Neutrophil (primary cell): ENCODE results near the gene MRPS11.

Experiments
- H3K27ac ChIP-seq: fragments of 200-600 bp; sonication (generic); 2 replicates; pipeline ENCODE4 v1.5.1; 2016; ENCODE audit warnings: mild to moderate bottlenecking, moderate library complexity
- H3K27me3 ChIP-seq: fragments of 200-600 bp; sonication (generic); 2 replicates; pipeline ENCODE4 v1.6.0; 2016; ENCODE audit warnings: mild to moderate bottlenecking
- H3K36me3 ChIP-seq: fragments of 200-600 bp; sonication (generic); 2 replicates; pipeline ENCODE4 v1.5.1; 2017
- H3K4me1 ChIP-seq, 2 experiments: fragments of 200-600 bp in 1 of 2; sonication (generic) in 1 of 2; 1 replicate in 1 of 2; 2 replicates in 1 of 2; pipeline versions ENCODE4 v1.5.1 to v1.6.1; 2013 to 2016; ENCODE audit warnings: low read depth in 1 of 2, low read length in 1 of 2, mild to moderate bottlenecking in 1 of 2, moderate library complexity in 1 of 2; ENCODE audit not compliant: control insufficient read depth in 1 of 2, insufficient read depth in 1 of 2
- H3K4me3 ChIP-seq, 2 experiments: fragments of 200-600 bp in 1 of 2; sonication (generic) in 1 of 2; 1 replicate in 1 of 2; 2 replicates in 1 of 2; pipeline ENCODE4 v1.5.1; 2013 to 2016; ENCODE audit warnings: low read depth in 1 of 2, low read length in 1 of 2, mild to moderate bottlenecking in 1 of 2, moderate library complexity in 1 of 2
- H3K9me3 ChIP-seq: fragments of 200-600 bp; sonication (generic); 2 replicates; pipeline ENCODE4 v1.5.1; 2016
- TF ChIP-seq, protein P1 (sequence below): fragments of 200-600 bp; sonication (generic); IDR thresholded peaks from 2 replicates; pipeline ENCODE4 v1.5.1; 2016; ENCODE audit warnings: antibody characterized with exemption

Gene MRPS11

DNA sequence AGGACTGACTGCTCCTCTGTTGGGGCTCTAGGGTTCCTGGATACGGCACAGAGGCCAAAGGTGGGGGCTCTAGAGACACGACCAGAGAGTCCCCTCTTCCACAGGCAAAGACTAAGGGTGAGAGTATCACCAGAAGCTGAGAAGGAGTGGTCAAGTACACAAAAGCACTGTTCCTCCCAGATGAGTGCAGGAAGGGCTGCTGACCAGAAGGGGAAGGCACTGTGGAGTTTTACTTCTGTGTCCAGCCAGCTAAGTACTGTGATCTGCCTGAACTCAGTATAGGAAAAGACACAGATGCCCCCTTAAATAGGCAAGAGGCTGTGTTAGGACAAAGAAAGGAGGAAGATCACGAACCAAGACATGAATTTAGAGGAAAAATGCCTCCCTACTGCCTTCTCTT is 11.7 kb downstream of the MRPS11 start:
- Histone ChIP-seq H3K27me3 (no peaks in the 10 kb centered on the region), H3K4me3 (no peak overlapping the region), H3K9me3 (no peaks in the 10 kb centered on the region), H3K36me3 (peaks cover 43% of the 10 kb centered on the region), H3K4me1 (no peaks in the 10 kb centered on the region), H3K27ac (no peak overlapping the region)
- TF ChIP-seq, protein P1, sequence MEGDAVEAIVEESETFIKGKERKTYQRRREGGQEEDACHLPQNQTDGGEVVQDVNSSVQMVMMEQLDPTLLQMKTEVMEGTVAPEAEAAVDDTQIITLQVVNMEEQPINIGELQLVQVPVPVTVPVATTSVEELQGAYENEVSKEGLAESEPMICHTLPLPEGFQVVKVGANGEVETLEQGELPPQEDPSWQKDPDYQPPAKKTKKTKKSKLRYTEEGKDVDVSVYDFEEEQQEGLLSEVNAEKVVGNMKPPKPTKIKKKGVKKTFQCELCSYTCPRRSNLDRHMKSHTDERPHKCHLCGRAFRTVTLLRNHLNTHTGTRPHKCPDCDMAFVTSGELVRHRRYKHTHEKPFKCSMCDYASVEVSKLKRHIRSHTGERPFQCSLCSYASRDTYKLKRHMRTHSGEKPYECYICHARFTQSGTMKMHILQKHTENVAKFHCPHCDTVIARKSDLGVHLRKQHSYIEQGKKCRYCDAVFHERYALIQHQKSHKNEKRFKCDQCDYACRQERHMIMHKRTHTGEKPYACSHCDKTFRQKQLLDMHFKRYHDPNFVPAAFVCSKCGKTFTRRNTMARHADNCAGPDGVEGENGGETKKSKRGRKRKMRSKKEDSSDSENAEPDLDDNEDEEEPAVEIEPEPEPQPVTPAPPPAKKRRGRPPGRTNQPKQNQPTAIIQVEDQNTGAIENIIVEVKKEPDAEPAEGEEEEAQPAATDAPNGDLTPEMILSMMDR: no peak

DNA sequence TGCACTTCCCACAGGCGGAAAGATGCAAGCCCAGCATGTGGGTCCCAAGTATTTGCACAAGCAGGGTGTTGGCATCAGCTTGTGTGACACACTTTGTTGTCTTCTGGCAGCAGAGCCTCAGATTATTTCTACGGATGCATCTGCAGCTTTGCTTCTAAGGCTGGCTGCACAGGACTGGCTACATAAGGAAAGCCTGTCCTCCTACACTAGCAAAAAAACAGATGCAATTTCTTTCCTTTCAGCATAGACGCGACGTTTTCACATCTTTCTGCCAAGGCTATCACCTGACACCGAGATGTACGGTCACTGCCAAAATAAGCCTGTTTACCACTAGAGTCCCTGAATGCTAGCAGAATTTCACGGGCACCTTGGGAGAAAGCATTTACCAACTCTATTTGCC is 13.5 kb downstream of the MRPS11 start:
- TF ChIP-seq, protein P1: no peak
- H3K27me3 ChIP-seq: no peaks in the 10 kb centered on the region
- no peaks in the 10 kb centered on the region for H3K4me1 ChIP-seq
- H3K4me3 ChIP-seq: no peak overlapping the region
- no peak overlapping the region for H3K27ac ChIP-seq
- peaks cover 25% of the 10 kb centered on the region for H3K36me3 ChIP-seq
- H3K9me3 ChIP-seq: no peaks in the 10 kb centered on the region

DNA sequence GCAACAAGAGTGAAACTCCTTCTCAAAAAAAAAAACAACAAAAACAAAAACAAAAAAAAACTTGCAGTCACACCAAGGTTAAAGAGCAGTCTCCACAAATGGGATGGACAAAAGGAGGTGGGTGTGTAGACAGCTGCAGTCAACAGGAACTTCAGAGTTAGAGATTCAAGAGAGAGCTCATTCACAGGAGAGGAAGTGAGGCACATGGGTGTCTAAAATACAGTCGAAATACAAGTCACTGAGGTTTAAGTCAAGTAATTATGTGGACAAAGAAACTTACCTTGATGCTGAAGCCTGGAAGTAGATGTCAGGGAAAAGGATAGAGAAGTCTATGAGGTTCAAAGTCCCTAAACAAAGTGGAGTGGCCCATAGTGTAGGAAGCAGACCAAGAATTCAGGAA is 14.8 kb downstream of the MRPS11 start:
- H3K27me3 ChIP-seq: no peaks in the 10 kb centered on the region
- H3K4me1 ChIP-seq: no peaks in the 10 kb centered on the region
- H3K4me3 ChIP-seq: no peak overlapping the region
- H3K36me3 ChIP-seq: peaks cover 14% of the 10 kb centered on the region
- H3K9me3 ChIP-seq: no peaks in the 10 kb centered on the region
- no peak overlapping the region for H3K27ac ChIP-seq
- TF ChIP-seq, protein P1: no peak

DNA sequence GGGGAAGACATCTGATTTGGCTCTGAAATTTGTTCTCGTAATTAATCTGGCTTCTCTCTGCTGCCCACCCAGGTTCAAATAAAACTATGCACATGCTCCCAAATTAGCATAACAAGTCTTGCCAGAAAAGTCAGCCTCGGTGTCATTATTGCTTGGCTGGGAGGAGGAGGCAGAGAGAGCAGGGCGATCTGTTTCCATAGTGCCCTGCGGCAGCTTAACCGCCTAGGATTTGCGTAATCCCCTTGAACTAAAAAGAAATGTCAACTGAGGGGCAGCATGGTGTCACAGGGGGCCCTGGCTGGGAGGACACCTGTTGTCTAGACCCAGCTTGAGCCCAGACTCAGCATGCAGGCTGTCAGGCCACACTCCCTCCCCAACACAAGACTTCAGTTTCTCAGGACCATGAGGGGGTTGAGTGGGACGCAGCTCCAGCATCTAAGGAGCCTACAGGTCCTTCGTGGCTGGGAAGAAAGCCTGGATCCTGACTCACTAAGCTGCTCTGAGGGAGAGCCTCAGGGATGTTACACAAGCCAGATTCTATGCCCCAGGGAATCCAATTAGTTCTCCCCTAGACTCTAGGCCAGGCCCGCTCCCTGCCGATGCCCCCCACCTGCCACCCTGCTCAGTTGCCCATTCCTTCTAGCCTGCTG is 17.3 kb downstream of the MRPS11 start:
- Histone ChIP-seq H3K27me3 (no peaks in the 10 kb centered on the region), H3K4me1 (no peaks in the 10 kb centered on the region), H3K36me3 (no peaks in the 10 kb centered on the region), H3K27ac (no peak overlapping the region), H3K4me3 (no peak overlapping the region), H3K9me3 (no peaks in the 10 kb centered on the region)
- TF ChIP-seq, protein P1: no peak

DNA sequence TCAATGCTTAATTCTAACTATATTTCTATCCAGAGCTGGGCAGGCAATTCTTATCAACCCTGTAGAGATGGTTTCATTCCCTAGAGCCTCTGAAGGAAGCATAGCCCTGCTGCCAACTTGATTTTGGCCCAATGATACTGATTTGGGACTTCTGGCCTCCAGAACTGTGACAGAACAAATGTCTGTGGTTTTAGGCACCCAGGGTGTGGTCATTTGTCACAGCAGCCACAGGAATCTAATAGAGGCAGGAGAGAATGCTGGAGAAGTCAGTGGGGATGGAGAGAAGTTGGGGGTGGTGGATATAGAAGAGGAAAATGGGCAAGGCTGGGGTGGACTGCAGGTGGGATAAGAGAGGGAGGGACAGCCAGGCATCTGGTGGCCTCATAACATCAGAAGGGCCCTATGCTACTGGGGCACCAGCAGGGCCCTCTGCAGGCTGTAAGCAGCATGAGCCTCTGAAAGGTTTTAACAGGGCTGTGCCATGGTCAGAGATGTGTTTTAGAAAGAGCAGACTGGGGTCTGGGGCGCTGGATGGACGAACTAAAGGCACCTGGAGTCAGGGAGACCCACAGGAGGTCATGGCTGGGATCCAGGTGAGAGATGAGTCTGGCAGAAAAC is 19.8 kb downstream of the MRPS11 start:
- Histone ChIP-seq H3K4me1 (no peaks in the 10 kb centered on the region), H3K9me3 (no peaks in the 10 kb centered on the region), H3K27me3 (no peaks in the 10 kb centered on the region), H3K36me3 (no peaks in the 10 kb centered on the region), H3K4me3 (no peak overlapping the region), H3K27ac (no peak overlapping the region)
- TF ChIP-seq, protein P1: no peak
